DND-41 (cell line): ENCODE data around the gene COQ5.

ENCODE experiments used
- ATAC-seq: fragments of 200-7000 bp; cut with Tn5 transposase; 3 replicates; pipeline ENCODE4 v1.9.1; 2021; ENCODE audit warnings: low read depth; ENCODE audit not compliant: insufficient read depth
- DNase-seq: peaks from one replicate; pipeline ENCODE4 v3.0.0-alpha.2; 2020
- H2AFZ ChIP-seq: 2 replicates; pipeline ENCODE4 v1.6.0; 2012; ENCODE audit warnings: low read depth, low read length
- H3K27ac ChIP-seq: 2 replicates; pipeline ENCODE4 v1.5.1; 2012; ENCODE audit warnings: low read length, inconsistent platforms
- H3K27me3 ChIP-seq: fragments of 200-600 bp; sonication (generic); 2 replicates; pipeline ENCODE4 v1.6.0; 2012; ENCODE audit warnings: low read length, mild to moderate bottlenecking, inconsistent platforms; ENCODE audit not compliant: insufficient read depth, poor library complexity
- H3K36me3 ChIP-seq: 2 replicates; pipeline ENCODE4 v1.5.1; 2012; ENCODE audit warnings: low read length, inconsistent platforms; ENCODE audit not compliant: insufficient read depth
- H3K4me1 ChIP-seq: 2 replicates; pipeline ENCODE4 v1.5.1; 2012; ENCODE audit warnings: mild to moderate bottlenecking, low read length; ENCODE audit not compliant: insufficient read depth
- H3K4me2 ChIP-seq: 2 replicates; pipeline ENCODE4 v1.6.0; 2012; ENCODE audit warnings: mild to moderate bottlenecking, moderate library complexity, low read length, inconsistent platforms; ENCODE audit not compliant: insufficient read depth
- H3K4me3 ChIP-seq, 2 experiments: fragments of 200-600 bp in 1 of 2; shearing (Covaris generic) in 1 of 2; 2 replicates each; pipeline ENCODE4 v1.5.1; 2012 to 2016; ENCODE audit warnings: inconsistent platforms in 2 of 2, low read length in 2 of 2, mild to moderate bottlenecking in 2 of 2, low read depth in 1 of 2, moderate library complexity in 1 of 2
- H3K79me2 ChIP-seq: 2 replicates; pipeline ENCODE4 v1.6.0; 2012; ENCODE audit warnings: low read length, inconsistent platforms; ENCODE audit not compliant: insufficient read depth
- H3K9ac ChIP-seq: 2 replicates; pipeline ENCODE4 v1.6.0; 2012; ENCODE audit warnings: low read depth, mild to moderate bottlenecking, inconsistent platforms, low read length, moderate library complexity
- H3K9me3 ChIP-seq: 2 replicates; pipeline ENCODE4 v1.5.1; 2012; ENCODE audit warnings: low read length, moderate library complexity, mild to moderate bottlenecking, inconsistent platforms; ENCODE audit not compliant: insufficient read depth, severe bottlenecking
- H4K20me1 ChIP-seq: 2 replicates; pipeline ENCODE4 v1.6.0; 2012; ENCODE audit warnings: low read length; ENCODE audit not compliant: insufficient read depth
- EZH2 ChIP-seq: IDR thresholded peaks from 3 replicates; pipeline ENCODE4 v1.6.1; 2012; ENCODE audit warnings: borderline replicate concordance, low read depth, mild to moderate bottlenecking, moderate library complexity, low read length, inconsistent platforms; ENCODE audit not compliant: severe bottlenecking
- TF ChIP-seq, protein P1 (sequence below): IDR thresholded peaks from 2 replicates; pipeline ENCODE4 v1.5.1; 2012; ENCODE audit warnings: borderline replicate concordance, low read length, moderate library complexity, mild to moderate bottlenecking; ENCODE audit not compliant: poor library complexity, severe bottlenecking; ENCODE audit errors: extremely low read depth

Gene COQ5

GRCh38 chr12:120483621-120484020 is 45.3 kb downstream of the COQ5 start:
- Histone ChIP-seq H3K27ac (no peak overlapping the region), H4K20me1 (no peaks in the 10 kb centered on the region), H3K36me3 (no peaks in the 10 kb centered on the region; the same call in 1 of the 2 replicates), H3K9me3 (no peaks in the 10 kb centered on the region), H3K27me3 (no peaks in the 10 kb centered on the region), H3K9ac (no peak overlapping the region), H3K4me1 (no peaks in the 10 kb centered on the region), H3K79me2 (no peaks in the 10 kb centered on the region), H3K4me2 (no peak overlapping the region), H3K4me3 (no peak overlapping the region), H2AFZ (no peak overlapping the region)
- ATAC-seq, result no peak
- TF ChIP-seq, protein P1, sequence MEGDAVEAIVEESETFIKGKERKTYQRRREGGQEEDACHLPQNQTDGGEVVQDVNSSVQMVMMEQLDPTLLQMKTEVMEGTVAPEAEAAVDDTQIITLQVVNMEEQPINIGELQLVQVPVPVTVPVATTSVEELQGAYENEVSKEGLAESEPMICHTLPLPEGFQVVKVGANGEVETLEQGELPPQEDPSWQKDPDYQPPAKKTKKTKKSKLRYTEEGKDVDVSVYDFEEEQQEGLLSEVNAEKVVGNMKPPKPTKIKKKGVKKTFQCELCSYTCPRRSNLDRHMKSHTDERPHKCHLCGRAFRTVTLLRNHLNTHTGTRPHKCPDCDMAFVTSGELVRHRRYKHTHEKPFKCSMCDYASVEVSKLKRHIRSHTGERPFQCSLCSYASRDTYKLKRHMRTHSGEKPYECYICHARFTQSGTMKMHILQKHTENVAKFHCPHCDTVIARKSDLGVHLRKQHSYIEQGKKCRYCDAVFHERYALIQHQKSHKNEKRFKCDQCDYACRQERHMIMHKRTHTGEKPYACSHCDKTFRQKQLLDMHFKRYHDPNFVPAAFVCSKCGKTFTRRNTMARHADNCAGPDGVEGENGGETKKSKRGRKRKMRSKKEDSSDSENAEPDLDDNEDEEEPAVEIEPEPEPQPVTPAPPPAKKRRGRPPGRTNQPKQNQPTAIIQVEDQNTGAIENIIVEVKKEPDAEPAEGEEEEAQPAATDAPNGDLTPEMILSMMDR, result no peak
- TF ChIP-seq EZH2, result no peak
- no peak for DNase-seq

GRCh38 chr12:120481022-120481767 is 47.8 kb downstream of the COQ5 start:
- H2AFZ ChIP-seq, result no peak overlapping the region
- H3K4me3 ChIP-seq, result no peak overlapping the region
- DNase-seq (no peak), ATAC-seq (no peak)
- no peaks in the 10 kb centered on the region for H3K27me3 ChIP-seq
- no peak for TF ChIP-seq EZH2
- TF ChIP-seq, protein P1, result no peak
- no peak overlapping the region for H3K4me2 ChIP-seq
- no peak overlapping the region for H3K9ac ChIP-seq
- no peaks in the 10 kb centered on the region for H4K20me1 ChIP-seq
- H3K27ac ChIP-seq, result no peak overlapping the region
- no peaks in the 10 kb centered on the region for H3K9me3 ChIP-seq
- no peaks in the 10 kb centered on the region for H3K4me1 ChIP-seq
- H3K79me2 ChIP-seq, result no peaks in the 10 kb centered on the region
- H3K36me3 ChIP-seq, result no peaks in the 10 kb centered on the region; the same call in 1 of the 2 replicates

DNA sequence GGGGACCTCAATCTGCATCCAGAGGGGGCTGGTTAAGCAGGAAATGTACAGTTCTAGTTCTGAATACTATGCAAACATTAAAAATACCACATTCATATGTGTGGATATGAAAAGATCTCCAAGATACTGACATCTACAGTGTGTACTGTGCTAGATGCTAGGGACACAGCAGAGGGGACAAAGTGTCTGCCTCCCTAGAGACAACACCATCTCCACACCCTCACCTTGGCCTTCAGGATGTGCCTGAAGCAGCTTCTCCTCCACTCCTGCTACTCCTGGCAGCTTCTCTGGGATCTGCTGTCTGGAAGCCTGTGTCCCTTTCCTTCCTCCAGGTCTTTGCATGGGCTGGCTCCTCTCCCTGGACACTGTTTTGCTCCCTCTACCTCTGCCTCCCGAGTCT is 48.7 kb downstream of the COQ5 start:
- no peak overlapping the region for H3K9ac ChIP-seq
- no peak overlapping the region for H3K4me2 ChIP-seq

More for the DNA sequence above, 48.7 kb downstream of the COQ5 start:
- no peaks in the 10 kb centered on the region; the same call in 1 of the 2 replicates for H3K36me3 ChIP-seq
- ATAC-seq (no peak), DNase-seq (no peak)
- H3K79me2 ChIP-seq, result no peaks in the 10 kb centered on the region
- TF ChIP-seq, protein P1, result no peak
- no peak for TF ChIP-seq EZH2
- no peaks in the 10 kb centered on the region for H3K4me1 ChIP-seq
- no peaks in the 10 kb centered on the region; the same call in 1 of the 2 replicates for H4K20me1 ChIP-seq
- H3K27me3 ChIP-seq, result no peaks in the 10 kb centered on the region
- no peaks in the 10 kb centered on the region for H3K9me3 ChIP-seq
- no peak overlapping the region for H3K27ac ChIP-seq
- no peak overlapping the region for H3K4me3 ChIP-seq
- H2AFZ ChIP-seq, result no peak overlapping the region
